H1 (cell line): Measurements from ENCODE around the gene RABEP2. TPM values are rescaled to one million over a fixed set of nuclear protein-coding genes. Genes with fewer than 3 reads are reported as not detected.

Experiments used
- ATF3 ChIP-seq: IDR thresholded peaks from 2 replicates; pipeline ENCODE4 v1.6.1; 2011; ENCODE audit warnings: low read depth, mild to moderate bottlenecking, low read length; ENCODE audit not compliant: insufficient read depth
- BACH1 ChIP-seq: IDR thresholded peaks from 2 replicates; pipeline ENCODE4 v1.6.1; 2012; ENCODE audit warnings: low read length, improper control_type of control experiment
- CREB1 ChIP-seq: IDR thresholded peaks from 2 replicates; pipeline ENCODE4 v1.6.1; 2012; ENCODE audit warnings: inconsistent platforms
- EZH2 ChIP-seq: fragments of 200-600 bp; sonication (generic); IDR thresholded peaks from 2 replicates; pipeline ENCODE4 v1.7.1; 2012; ENCODE audit warnings: low read depth, mild to moderate bottlenecking, moderate library complexity, low read length, inconsistent platforms; ENCODE audit not compliant: severe bottlenecking
- HDAC2 ChIP-seq, 2 experiments: fragments of 300-600 bp in 1 of 2; sonication (generic) in 1 of 2; IDR thresholded peaks; 2 replicates each; pipeline ENCODE4 v1.6.1; 2011 to 2012; ENCODE audit warnings: low read depth in 2 of 2, low read length in 2 of 2, mild to moderate bottlenecking in 2 of 2, moderate library complexity in 2 of 2, borderline replicate concordance in 1 of 2, inconsistent platforms in 1 of 2
- NANOG ChIP-seq: IDR thresholded peaks from 2 replicates; pipeline ENCODE4 v1.6.1; 2011; ENCODE audit warnings: low read length, low read depth, mild to moderate bottlenecking, inconsistent platforms; ENCODE audit not compliant: insufficient read depth, poor library complexity, severe bottlenecking
- SRF ChIP-seq: IDR thresholded peaks from 2 replicates; pipeline ENCODE4 v1.6.1; 2011; ENCODE audit warnings: mild to moderate bottlenecking, low read depth, low read length, moderate library complexity
- USF2 ChIP-seq: IDR thresholded peaks from 2 replicates; pipeline ENCODE4 v1.6.1; 2011; ENCODE audit warnings: low read length, improper control_type of control experiment
- YY1 ChIP-seq: IDR thresholded peaks from 2 replicates; pipeline ENCODE4 v1.6.1; 2011; ENCODE audit warnings: low read depth, mild to moderate bottlenecking, low read length
- polyA plus RNA-seq, 7 experiments: library from polyadenylated mRNA; depleted of rRNA in 3 of 7; stranded (reverse) in 5 of 7; unstranded in 2 of 7; fragments of >200 nt in 5 of 7; fragments of 200-250 nt in 2 of 7; gene quantifications; 1 replicate in 5 of 7; 2 replicates in 1 of 7; 4 replicates in 1 of 7; pipeline versions ENCODE4 v1.2.1 to v1.2.3, GENCODE V29; 2011 to 2013; ENCODE audit warnings: missing spikeins in 2 of 7, mixed read lengths in 2 of 7
- total RNA-seq: library from RNA; stranded (reverse); fragmentation: NEBNext Ultra II Directional; extraction: Animal tissue kit (Norgen Biotek cat#: 25700); gene quantifications from 2 replicates; pipeline ENCODE4 v1.2.1, GENCODE V29; 2021

RABEP2 gene
- total and polyA plus RNA-seq, 2 of the 8 experiments (the other 6 are each of a cell fraction or from before 2014, with no cell fraction given) = 10.4 to 14.9 TPM

- TF ChIP-seq ATF3 (no peak), NANOG (no peak), HDAC2 (IDR thresholded peaks at IDR 0.05; ENCODE audit: borderline replicate concordance in 1 of 2, low read depth in 2 of 2, low read length in 2 of 2) (no peak), CREB1 (peak; percentile 87), USF2 (no peak), EZH2 (no peak), BACH1 (peak; percentile 70), SRF (no peak), YY1 (peak; percentile 84)
- TF ChIP-seq, all 59 proteins: peak for 18
Measured at GRCh38 chr16:28950648-28951409, 25.8 kb upstream of the RABEP2 start, which contains the start of gene NFATC2IP (continued).
